ENCODE results near the gene GBGT1. TPM values are rescaled to one million over a fixed set of nuclear protein-coding genes. Genes with fewer than 3 reads are reported as not detected.
"Not testable (repeated sequence)": the region's sequence is repeated elsewhere in the genome, so short reads cannot be mapped to it uniquely, and the experiment has no call there.

The GBGT1 gene
- total RNA-seq, 1 donor from 2014 or later = 1.4 TPM

GRCh38 chr9:133199648-133200321, 36.1 kb upstream of the GBGT1 start:
- no peak for DNase-seq (ENCODE audit: low read depth)

DNA sequence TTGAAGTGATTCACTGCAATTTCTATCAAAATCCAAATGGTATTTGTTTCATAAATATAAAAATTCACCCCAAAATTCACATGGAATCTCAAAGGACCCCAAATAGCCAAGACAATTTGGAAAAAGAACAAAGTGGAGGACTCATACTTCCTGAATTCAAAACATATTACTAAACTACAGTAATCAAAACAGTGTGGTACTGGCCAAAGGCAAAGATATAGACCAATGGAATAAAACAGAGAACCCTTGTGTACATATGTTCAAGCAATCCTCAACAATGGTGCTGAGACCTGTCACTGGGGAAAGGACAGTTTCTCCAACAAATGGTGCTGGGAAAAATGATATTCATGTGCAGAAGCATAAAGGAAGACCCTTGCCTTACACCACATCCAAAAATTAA, 31.3 kb upstream of the GBGT1 start:
- no peak for DNase-seq (ENCODE audit: low read depth)

GRCh38 chr9:133194597-133194996, 30.9 kb upstream of the GBGT1 start:
- DNase-seq (ENCODE audit: low read depth) = no peak

DNA sequence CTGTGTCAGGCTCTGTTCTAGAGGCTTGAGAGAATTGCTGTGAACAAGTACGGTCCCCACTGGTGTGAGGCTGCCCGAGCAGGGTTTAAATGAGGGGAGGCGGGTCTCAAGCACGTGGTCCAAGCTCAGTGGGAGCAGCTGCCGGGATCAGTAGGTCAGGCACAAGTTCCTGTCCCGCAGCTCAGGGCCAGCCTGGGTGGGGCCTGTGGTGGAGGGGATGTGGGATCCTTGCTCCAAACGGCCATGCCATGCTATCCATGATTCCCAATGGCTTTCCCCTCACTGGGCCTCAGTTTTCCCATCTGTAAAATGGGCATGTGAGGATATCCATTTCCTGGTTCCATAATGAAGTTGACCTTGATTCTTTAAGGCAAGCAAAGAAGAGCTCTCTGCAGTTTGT, 28.3 kb upstream of the GBGT1 start:
- DNase-seq (ENCODE audit: low read depth) = no peak

GRCh38 chr9:133189826-133190225, 26.1 kb upstream of the GBGT1 start:
- DNase-seq (ENCODE audit: low read depth) = no peak

DNA sequence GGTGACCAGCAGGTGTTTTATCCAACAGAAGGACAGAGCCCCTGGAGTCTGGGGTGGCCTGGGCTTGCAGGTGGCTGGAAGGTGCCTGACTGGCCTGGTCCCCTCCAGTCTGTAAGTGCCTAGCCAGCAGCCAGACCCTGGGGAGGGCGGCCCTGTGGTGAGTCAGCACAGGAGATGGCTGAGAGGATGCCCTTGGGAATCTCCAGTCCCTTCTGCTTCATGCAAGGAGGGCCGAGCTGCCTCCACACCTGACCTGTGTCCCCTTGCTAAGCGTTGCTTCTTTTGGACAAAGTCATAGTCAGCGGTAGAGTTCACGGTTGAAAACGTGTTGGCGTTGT, 25.1 kb upstream of the GBGT1 start:
- DNase-seq (ENCODE audit: low read depth) = no peak

DNA sequence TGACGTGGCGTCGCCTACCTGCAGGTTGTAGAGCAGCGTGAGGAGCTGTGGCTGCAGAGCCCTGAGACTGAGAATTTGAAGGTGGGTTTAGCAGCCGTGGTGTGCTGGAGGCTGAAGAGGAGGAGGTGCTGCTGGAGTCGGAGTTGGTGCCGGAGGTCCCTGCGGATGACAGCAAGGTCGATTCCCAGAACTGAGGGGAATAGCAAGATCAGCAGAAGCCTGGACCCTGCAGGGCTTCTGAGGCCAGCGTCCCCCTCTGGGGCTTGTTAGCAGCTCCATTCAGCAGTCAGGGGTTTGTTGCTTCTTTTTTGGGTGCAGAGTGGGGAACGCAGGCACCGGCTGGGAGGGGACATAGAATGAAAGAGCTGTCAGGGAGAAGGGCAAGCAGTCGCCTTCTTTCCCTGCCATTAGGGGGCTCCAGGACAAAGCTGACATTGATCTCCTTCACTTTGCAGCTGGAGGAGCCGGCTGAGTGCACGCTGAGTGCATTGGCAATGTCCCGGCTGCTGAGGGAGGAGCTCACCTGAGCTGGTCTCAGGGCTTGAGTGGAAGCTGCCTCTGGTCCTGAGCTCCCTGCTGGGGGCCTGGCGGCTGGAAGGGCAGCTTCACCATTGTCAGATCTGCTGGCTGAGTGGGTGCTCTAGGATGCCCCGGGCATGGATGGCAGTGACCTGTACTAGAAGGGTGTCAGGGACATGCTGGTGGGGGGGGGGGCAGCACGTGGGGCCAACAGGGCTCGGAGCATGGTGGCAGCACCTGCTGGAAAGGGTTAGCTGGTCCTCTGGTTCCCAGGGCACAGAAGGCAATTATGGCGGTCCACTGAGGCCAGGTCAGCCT, 24.5 kb upstream of the GBGT1 start:
- DNase-seq (ENCODE audit: low read depth) = peak; percentile 4

GRCh38 chr9:133187561-133188005, 23.9 kb upstream of the GBGT1 start:
- DNase-seq (ENCODE audit: low read depth) = no peak

- no peak for DNase-seq (ENCODE audit: low read depth)
Measured at GRCh38 chr9:133186736-133187135, 23.0 kb upstream of the GBGT1 start.

DNA sequence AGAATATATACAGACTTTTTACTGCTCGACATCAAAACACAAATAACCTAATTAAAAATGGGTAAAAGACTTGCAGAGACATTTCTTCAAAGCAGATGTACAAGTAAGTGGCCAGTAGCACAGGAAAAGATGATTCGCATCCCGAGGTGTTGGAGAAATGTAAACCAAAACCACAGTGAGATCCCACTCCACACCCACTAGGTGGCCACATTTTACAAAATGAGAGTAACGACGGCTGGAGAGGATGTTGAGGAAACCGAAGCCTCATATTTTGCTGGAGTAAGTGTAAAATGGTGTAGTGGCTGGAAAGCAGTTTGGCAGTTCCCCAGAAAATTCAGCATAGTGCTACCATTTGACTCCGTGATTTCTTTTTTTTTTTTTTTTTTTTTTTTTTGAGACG, 21.3 kb upstream of the GBGT1 start:
- peak; percentile 76 for DNase-seq (ENCODE audit: low read depth)

GRCh38 chr9:133182151-133182550, 18.4 kb upstream of the GBGT1 start:
- DNase-seq (ENCODE audit: low read depth) = no peak

DNA sequence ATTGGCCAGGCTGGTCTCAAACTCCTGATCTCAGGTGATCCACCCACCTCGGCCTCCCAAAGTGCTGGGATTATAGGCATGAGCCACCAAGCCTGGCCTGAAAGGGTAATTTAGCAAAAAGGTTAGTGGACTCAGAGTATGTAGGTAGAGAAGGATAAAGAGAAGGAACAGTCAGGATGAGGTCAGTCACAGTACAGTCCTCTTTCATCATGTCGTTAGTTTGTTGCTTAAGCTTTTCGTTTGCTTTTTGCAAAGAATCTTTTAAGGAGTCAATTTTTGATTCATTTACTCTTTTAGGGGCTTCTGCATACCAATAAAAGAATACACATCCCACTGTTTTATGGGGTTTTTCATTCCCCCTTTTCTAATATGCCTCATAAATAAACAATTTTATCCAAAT, 17.8 kb upstream of the GBGT1 start:
- DNase-seq (ENCODE audit: low read depth) = no peak

DNA sequence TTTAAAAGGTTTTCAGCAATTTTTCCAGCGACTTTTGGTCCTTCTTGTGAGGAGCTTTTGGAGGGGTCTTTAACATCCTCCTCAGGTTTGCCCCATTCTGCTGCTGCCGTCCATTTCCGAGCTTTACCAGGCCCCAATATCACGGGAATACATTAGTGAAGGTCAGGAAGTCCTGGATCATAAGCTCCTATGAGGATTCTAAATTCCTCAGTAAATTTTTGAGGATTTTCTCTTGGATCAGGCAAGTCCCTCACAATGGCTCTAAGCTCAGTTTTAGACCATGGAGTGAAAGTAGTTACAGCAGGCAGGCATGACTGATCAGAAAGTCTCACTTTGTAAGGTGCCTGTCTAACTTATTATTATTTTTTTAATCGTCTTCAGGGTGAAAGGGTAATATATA, 17.2 kb upstream of the GBGT1 start:
- DNase-seq (ENCODE audit: low read depth) = no peak

- DNase-seq (ENCODE audit: low read depth) = no peak
Measured at GRCh38 chr9:133173056-133173455, 9.3 kb upstream of the GBGT1 start.

- DNase-seq (ENCODE audit: low read depth) = no peak
Measured at GRCh38 chr9:133171161-133171961, 7.6 kb upstream of the GBGT1 start.

- DNase-seq (ENCODE audit: low read depth) = no peak
Measured at GRCh38 chr9:133170716-133171115, 7.0 kb upstream of the GBGT1 start.

DNA sequence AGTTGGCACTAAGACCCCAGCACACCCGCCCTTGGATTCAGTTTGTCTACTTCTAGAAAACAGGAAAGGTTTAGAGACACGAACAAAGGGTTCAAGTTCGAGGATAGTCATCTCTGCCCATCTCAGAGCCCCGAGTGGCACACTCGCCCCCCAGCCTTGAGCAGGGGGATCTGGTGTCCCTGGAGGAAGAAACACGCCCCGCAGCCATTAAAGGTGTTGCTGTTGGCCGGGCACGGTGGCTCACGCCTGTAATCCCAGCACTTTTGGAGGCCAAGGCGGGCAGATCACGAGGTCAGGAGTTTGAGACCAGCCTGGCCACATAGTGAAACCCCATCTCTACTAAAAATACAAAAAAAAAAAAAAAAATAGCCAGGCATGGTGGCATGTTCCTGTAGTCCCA, 6.0 kb upstream of the GBGT1 start:
- DNase-seq (ENCODE audit: low read depth) = not testable (repeated sequence)

- no peak for DNase-seq (ENCODE audit: low read depth)
Measured at GRCh38 chr9:133169102-133169501, 5.4 kb upstream of the GBGT1 start.

- DNase-seq (ENCODE audit: low read depth) = peak; percentile 10
Measured at GRCh38 chr9:133168432-133168831, 4.7 kb upstream of the GBGT1 start.

- no peak for DNase-seq (ENCODE audit: low read depth)
Measured at GRCh38 chr9:133167769-133168168, 4.1 kb upstream of the GBGT1 start.

- DNase-seq (ENCODE audit: low read depth) = no peak
Measured at GRCh38 chr9:133167096-133167730, 3.5 kb upstream of the GBGT1 start.

- no peak for DNase-seq (ENCODE audit: low read depth)
Measured at GRCh38 chr9:133166392-133166791, 2.7 kb upstream of the GBGT1 start.
